Adrenal gland (tissue), 5 donors: ENCODE results near the gene IPCEF1.

ENCODE experiments used
- CTCF ChIP-seq, 6 experiments: fragments of 450-650 bp in 4 of 6; fragments of 200-600 bp in 2 of 6; sonication (generic) in 1 of 6; IDR thresholded peaks; 1 replicate in 5 of 6; 2 replicates in 1 of 6; pipeline versions ENCODE4 v1.5.1 to v1.8.0; 2016 to 2021; ENCODE audit warnings: antibody characterized with exemption in 6 of 6, mild to moderate bottlenecking in 2 of 6, moderate library complexity in 1 of 6
- POLR2A ChIP-seq, 2 donors: fragments of 450-650 bp; IDR thresholded peaks; one replicate each; pipeline ENCODE4 v1.6.1; 2017; ENCODE audit warnings: antibody characterized with exemption in 2 of 2, mild to moderate bottlenecking in 2 of 2, moderate library complexity in 1 of 2
- donor health status: DM: no; HTN: no; CAD: no.

GRCh38 chr6:154161689-154162088, 194.9 kb downstream of the IPCEF1 start:
- no peak for TF ChIP-seq CTCF (IDR thresholded peaks at IDR 0.05)
- TF ChIP-seq POLR2A (IDR thresholded peaks at IDR 0.05) = no peak
